LNCAP (cell line): ENCODE data around the gene NKD1.

Experiments used
- CTCF ChIP-seq: fragments of 450-650 bp; IDR thresholded peaks from 2 replicates; pipeline ENCODE4 v1.5.1; 2017; ENCODE audit warnings: mild to moderate bottlenecking

The NKD1 gene

GRCh38 chr16:50516890-50517289 is 31.3 kb upstream of the NKD1 start:
- no peak for TF ChIP-seq CTCF

- no peak for TF ChIP-seq CTCF
Observed at GRCh38 chr16:50517450-50518252, 30.5 kb upstream of the NKD1 start.

- no peak for TF ChIP-seq CTCF
Observed at GRCh38 chr16:50519001-50519400, 29.2 kb upstream of the NKD1 start.

GRCh38 chr16:50519602-50520001 is 28.6 kb upstream of the NKD1 start:
- no peak for TF ChIP-seq CTCF

GRCh38 chr16:50520451-50521245 is 27.5 kb upstream of the NKD1 start:
- TF ChIP-seq CTCF = no peak

GRCh38 chr16:50521246-50521900 is 26.8 kb upstream of the NKD1 start:
- TF ChIP-seq CTCF = no peak

GRCh38 chr16:50522324-50522723 is 25.9 kb upstream of the NKD1 start:
- TF ChIP-seq CTCF = no peak
